GM13977 (cell line): Measurements from ENCODE around the gene TRAFD1.
"Not testable (repeated sequence)": the region's sequence is repeated elsewhere in the genome, so short reads cannot be mapped to it uniquely, and the experiment has no call there.

Source experiments
- DNase-seq: peaks from one replicate; pipeline ENCODE4 v3.0.0; 2012; ENCODE audit warnings: low spot score
- CTCF ChIP-seq: IDR thresholded peaks from 2 replicates; pipeline ENCODE4 v1.5.1; 2012; ENCODE audit warnings: mild to moderate bottlenecking, control low read depth; ENCODE audit not compliant: insufficient read depth; ENCODE audit errors: extremely low read depth, missing control alignments
- in situ Hi-C: fragments of 300-500 bp; cut with MboI; formaldehyde crosslinking; loops from one replicate; pipeline ENCODE4 v1.12.0; 2022; ENCODE audit warnings: low sequenced_read_pairs, low pct_unique_long_range_greater_than_20kb, mixed read lengths, inconsistent platforms; ENCODE audit not compliant: unreplicated experiment

The TRAFD1 gene

GRCh38 chr12:112108202-112109079 lies 16.9 kb upstream of the TRAFD1 start, which contains the start of gene NAA25:
Gene NAA25 (minus strand): TSS chr12:112108783. CDS start chr12:112108773, 10 bp downstream.
- DNase-seq: peak; percentile 92
- TF ChIP-seq CTCF: no peak
- in situ Hi-C loops: no loop called here

GRCh38 chr12:112110787-112111662 lies 14.3 kb upstream of the TRAFD1 start:
- DNase-seq, in situ Hi-C loops: not testable (repeated sequence)

GRCh38 chr12:112111931-112112330 lies 13.4 kb upstream of the TRAFD1 start:
- in situ Hi-C loops: no loop called here
- TF ChIP-seq CTCF: no peak
- DNase-seq: no peak

- in situ Hi-C loops: no loop called here
- no peak for DNase-seq
- TF ChIP-seq CTCF: no peak
Measured at GRCh38 chr12:112112409-112113133, 12.8 kb upstream of the TRAFD1 start.

- DNase-seq: no peak
- TF ChIP-seq CTCF: no peak
- in situ Hi-C loops: no loop called here
Measured at GRCh38 chr12:112115259-112116045, 9.9 kb upstream of the TRAFD1 start.

- in situ Hi-C loops: no loop called here
- DNase-seq: no peak
Measured at GRCh38 chr12:112116232-112117060, 8.9 kb upstream of the TRAFD1 start.

More at GRCh38 chr12:112116232-112117060, 8.9 kb upstream of the TRAFD1 start:
- no peak for TF ChIP-seq CTCF
